ENCODE data around the gene WWOX.

The WWOX gene

GRCh38 chr16:78147911-78148401 is 48.5 kb downstream of the WWOX start:
- no peak for DNase-seq

DNA sequence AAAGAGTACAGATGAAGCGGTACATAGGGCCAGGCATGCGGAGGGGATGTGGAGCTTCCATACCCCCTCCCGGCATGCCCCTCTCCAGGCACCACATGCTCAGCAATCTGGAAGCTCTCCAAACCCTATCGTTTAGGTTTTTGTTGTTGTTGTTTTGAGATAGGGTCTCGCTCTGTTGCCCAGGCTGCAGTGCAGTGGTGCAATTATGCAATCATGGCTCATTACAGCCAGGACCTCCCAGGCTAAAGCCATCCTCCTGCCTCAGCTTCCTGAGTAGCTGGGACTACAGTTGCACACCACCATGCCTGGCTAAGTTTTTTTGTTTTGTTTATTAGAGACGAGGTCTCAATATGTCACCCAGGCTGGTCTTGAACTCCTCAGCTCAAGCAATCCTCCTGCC is 50.8 kb downstream of the WWOX start:
- no peak for DNase-seq

DNA sequence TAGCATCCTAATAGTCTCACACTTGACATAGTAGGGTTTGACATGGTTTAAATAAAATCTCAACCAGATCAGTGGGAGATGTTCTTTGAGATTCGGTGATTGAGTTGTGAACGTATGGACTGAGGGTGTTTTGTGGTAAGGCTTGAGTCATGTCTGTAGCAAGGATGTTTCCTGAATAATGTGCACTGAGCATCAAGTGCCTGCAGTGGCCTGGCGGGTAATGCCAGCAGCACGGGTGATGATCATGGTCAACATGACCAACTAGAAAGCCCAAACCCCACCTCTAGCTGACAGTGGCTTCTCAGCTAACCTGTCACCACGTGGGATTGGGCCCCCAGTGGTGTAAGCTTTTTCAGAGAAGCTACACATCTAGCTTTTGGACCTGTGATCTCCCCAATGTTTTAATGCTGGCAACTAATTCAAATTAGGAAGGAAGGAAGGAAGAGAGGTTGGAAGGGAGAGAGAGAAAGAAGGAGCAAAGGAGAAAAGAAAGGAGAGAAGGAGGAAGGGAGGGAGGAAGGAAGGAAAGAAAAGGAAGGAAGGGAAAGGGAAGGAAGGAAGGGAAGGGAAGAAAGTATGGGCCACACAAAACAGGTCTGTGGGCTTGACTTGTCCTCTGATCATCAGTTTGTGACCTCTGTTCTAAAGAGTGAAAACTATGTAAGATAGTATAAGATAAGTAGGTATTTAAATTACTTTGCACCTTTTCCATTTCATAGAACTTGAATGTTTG is 55.4 kb downstream of the WWOX start:
- no peak for DNase-seq

DNA sequence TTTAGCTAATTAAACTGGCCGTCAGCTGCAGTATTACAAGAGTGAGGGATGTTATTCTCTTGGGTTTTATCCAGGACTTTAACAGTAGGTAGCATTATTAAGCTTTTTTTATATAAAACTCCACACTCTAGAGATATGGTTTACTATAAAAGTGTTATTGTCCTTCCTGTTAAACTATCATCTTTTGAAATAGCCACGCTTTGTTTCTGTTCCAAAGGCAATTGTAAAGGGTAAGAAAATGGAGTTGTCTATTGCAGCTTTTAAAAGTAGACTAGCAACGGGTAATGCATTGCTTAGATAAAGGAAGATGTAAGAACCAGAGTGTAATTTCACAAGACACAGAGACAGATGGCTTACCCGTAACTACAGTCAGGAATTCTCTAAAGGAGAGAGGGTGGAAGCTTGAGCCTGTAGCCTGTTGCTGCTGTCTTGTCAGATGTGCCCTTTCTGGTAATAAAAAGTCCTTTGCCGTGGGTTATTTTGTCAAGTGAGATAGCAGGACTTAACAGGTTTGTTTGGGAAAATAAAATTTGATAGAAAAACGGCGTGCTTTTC is 56.4 kb downstream of the WWOX start:
- no peak for DNase-seq

GRCh38 chr16:78161023-78161729 is 61.7 kb downstream of the WWOX start:
- DNase-seq: no peak

DNA sequence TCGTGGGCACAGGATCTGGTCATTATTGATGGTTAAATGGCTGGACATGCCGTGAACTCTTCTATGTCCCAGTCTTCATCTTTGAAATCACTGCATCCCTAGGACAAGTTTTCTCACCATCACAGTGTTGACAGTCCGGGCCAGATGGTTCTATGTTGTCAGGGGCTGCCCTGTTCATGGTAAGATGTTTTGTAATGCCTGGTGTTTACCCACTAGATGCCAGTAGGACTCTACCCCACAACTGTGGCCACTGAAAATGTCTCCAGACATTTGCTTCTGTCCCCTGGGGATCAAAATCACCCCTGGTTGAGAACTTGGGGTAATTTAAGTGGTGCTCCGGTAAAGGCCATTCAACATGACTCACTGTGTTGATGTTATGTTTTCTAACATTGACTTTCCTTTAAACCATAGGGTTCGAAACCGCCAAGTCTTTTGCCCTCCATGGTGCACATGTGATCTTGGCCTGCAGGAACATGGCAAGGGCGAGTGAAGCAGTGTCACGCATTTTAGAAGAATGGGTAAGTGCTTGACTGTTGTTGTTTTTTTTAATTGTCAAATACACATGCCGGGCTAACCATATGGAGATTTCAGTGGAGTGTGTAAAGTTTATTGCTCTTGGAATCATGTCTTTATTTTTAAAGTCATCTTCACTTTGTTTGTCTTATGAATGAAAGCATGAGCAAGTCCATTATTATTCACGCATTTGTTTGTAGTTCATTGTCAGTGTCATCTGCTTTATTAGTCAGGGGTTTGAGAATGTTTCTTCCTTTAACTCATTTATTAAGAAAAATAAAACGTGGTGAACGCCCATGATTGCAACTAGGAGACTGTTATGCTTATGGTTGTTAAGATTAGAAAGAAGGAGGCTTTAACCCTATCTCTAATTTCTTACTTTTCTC is 64.6 kb downstream of the WWOX start:
- DNase-seq: no peak

DNA sequence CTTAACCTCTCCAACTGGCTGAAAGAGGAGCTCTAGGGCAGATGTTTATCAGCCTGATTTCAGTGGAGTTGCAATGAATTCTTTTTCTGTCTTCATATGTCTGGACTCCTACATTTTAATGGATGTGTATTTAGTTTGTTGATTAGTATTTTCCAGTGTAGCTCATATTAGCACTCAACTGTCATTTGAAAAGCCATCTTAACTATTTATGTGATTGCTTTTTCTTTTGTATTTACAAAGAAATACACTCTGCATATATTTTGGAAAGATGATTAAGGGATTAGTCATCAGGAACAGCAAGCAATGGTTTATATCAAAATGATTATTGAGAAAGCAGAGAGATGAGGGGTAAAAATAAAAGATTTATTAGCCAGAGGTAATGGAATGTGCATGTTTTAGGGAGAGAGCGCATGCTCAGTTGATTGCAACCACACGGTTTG is 71.1 kb downstream of the WWOX start:
- no peak for DNase-seq

DNA sequence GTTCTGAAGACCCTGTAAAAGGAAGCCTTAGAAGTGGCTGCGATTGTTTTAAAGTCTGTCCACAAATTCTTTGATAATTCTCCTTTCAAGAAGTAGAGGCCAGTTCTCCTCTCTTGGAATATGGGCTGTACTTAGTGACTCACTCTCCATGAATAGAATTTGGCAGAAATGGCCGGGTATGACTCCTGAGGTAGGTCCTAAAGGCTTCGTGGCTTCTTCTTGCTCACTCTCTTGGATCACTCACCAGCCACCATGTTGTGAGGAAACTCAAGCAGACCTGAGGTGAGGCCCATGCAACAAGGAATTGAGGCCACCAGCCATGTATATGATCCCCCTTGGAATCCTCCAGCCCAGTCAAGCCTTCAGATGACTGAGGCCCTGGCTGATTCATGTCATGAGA is 75.8 kb downstream of the WWOX start:
- DNase-seq: no peak

DNA sequence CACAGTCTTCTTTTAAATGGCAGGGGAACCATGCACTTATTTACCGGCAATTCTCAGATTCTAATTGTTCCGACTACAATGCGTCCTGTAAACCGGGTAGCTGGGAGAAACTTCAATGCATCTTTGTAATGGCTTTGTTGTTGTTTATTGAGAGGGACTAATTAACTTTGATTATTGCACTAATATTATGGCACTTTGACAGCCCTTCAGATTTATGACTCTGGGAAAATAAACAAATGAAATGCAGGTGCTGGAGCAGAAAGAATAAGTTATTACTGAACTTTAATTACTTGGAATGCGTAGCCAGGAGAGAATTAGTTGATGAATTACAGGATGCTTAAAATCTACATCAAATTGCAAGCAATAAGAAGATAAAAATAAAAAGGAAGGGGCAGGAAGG is 77.0 kb downstream of the WWOX start:
- DNase-seq: no peak

GRCh38 chr16:78177218-78177617 is 77.8 kb downstream of the WWOX start:
- DNase-seq: no peak

- DNase-seq: no peak
These were observed 78.5 kb downstream of the WWOX start for GRCh38 chr16:78177987-78178386.

- DNase-seq: no peak
These were observed 80.2 kb downstream of the WWOX start for GRCh38 chr16:78179666-78180065.

- DNase-seq: no peak
These were observed 80.9 kb downstream of the WWOX start for GRCh38 chr16:78180349-78180748.

DNA sequence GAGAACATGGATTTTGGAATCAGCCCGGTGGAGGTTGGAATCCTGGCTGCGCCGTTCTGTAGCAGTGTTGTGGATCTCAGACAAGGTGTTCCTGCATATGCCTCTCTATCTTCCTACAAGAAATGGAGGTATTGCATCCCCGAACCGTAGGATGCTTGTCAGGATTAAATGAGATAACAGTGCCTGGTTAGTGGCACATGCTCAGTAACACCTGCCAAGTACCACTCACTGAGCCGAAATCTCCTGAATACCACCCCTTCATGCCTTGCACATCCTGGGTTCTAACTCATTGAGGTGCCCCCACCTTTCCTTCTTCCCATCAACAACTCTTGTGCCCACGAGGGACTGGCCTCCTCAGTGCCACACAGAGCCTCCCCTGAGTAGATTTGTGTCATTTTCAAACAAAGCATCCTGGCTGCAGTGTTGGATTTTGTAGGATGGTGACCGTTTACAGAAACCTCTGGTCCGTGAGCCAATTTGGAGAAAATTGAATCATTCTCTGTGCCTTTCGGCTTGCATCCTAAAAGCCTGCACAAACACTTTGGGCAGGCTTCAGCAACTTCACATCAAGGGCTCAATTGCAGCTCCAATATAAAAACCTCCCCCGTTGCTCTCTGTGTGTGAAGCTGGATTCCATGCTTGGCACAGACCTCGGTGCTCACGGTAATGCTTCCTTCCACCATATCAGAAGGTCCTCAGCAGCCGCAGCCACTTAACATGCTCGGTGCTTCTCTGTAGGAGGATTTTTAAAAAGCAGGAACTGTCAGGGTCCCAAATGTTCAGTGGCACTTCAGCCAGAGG is 84.2 kb downstream of the WWOX start:
- DNase-seq: no peak

- no peak for DNase-seq
These were observed 85.1 kb downstream of the WWOX start for GRCh38 chr16:78184238-78185183.

GRCh38 chr16:78189121-78189520 is 89.7 kb downstream of the WWOX start:
- no peak for DNase-seq

GRCh38 chr16:78192734-78193488 is 93.5 kb downstream of the WWOX start:
- DNase-seq: no peak

DNA sequence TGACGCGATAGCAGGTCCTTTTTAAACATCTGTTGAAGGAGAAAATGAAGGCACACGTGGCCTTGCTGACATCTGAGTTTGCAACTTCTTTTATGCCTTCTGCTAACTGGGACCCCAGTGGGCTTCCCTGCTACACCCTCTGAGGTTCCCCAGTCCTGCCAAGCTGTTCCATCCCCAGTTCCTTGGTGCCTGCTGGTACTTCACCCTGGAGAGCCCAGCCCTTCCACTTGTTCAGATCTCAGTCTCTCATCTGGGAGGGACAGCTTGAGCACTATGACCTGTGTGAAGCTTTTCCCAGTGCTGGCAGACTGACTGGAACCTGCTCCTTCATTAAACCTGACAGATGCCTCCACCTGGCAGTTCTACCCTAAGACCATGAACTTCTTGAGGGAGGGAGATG is 95.5 kb downstream of the WWOX start:
- DNase-seq: no peak

GRCh38 chr16:78195797-78196196 is 96.3 kb downstream of the WWOX start:
- DNase-seq: no peak

- no peak for DNase-seq
These were observed 97.0 kb downstream of the WWOX start for GRCh38 chr16:78196502-78196901.

Data from stimulated activated naive CD4-positive, alpha-beta T cell (primary cell).